ENCODE results near the gene CRYBG1. TPM values are rescaled to one million over a fixed set of nuclear protein-coding genes. Genes with fewer than 3 reads are reported as not detected.

The CRYBG1 gene
- total and polyA plus RNA-seq, 2 of the 4 experiments (the other 2 are of a cell fraction) = 0.38 to 1.1 TPM

DNA sequence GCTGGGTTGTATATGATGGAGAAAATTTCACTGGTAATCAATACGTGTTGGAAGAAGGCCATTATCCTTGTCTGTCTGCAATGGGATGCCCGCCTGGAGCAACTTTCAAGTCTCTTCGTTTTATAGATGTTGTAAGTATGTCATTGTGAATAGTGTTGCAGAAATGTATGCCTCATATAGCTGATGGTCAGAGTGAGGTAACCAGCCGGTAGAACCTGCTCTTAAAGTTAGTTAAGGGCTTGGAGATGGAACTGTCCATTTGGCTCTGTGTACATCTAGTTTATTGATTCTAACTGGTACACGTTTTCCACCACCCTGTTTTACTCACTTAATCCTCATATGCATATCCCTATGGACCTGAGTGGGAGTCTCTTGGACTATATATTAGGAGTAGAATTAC lies 195.2 kb downstream of the CRYBG1 start:
- H3K23ac ChIP-seq (ENCODE audit: low read depth, low read length) = no peak overlapping the region
- intact Hi-C loops (cut with micrococcal nuclease) (loop anchor here (2.0 kb wide), 2 partner anchors 45 to 109 kb away; no protein-coding TSS in a partner anchor), dilution Hi-C loops (cut with HindIII; ENCODE audit: low sequenced_read_pairs, unreplicated experiment) (loop anchor here (25.0 kb wide), 1 partner anchor 118 kb away; no protein-coding TSS in a partner anchor), in situ Hi-C loops (cut with MboI; ENCODE audit: low sequenced_read_pairs) (no loop called here)
- CTCF ChIA-PET = no interaction called here
- no peak overlapping the region for H4K8ac ChIP-seq (ENCODE audit: low read depth in 2 of 2, low read length in 2 of 2)
- no peak overlapping the region for H2BK120ac ChIP-seq (ENCODE audit: low read depth, low read length)
- H4K20me1 ChIP-seq (ENCODE audit: insufficient read depth, low read length) = no peaks in the 10 kb centered on the region
- H2BK15ac ChIP-seq (ENCODE audit: low read depth, low read length) = no peak overlapping the region
- no peaks in the 10 kb centered on the region; the same call in 1 of the 2 replicates for H3K4me1 ChIP-seq (ENCODE audit: control insufficient read depth, insufficient read depth, low read length)
- DNase-seq (no peak), ATAC-seq (ENCODE audit: low read depth) (no peak)
- no peak overlapping the region for H3K56ac ChIP-seq (ENCODE audit: extremely low read depth, insufficient read depth, low read length)
- no peak overlapping the region for H2AK9ac ChIP-seq (replicated peaks; ENCODE audit: low read depth, low read length, poor library complexity)
- TF ChIP-seq MAZ (IDR thresholded peaks at IDR 0.05; ENCODE audit: borderline replicate concordance, low read depth, low read length) = no peak
- no peak for TF ChIP-seq RAD21 (IDR thresholded peaks at IDR 0.05; ENCODE audit: low read length)
- no peak for TF ChIP-seq RCOR1 (IDR thresholded peaks at IDR 0.05; ENCODE audit: insufficient replicate concordance, low read length)
- TF ChIP-seq FOS (IDR thresholded peaks at IDR 0.05; ENCODE audit: low read depth, low read length) = no peak
- TF ChIP-seq BHLHE40 (IDR thresholded peaks at IDR 0.05; ENCODE audit: low read depth, low read length) = no peak
- no peak for TF ChIP-seq RFX5 (IDR thresholded peaks at IDR 0.05; ENCODE audit: low read depth, low read length)
- no peak for TF ChIP-seq CHD1 (IDR thresholded peaks at IDR 0.05; ENCODE audit: low read depth, low read length)
- no peak overlapping the region for H3K4me2 ChIP-seq (ENCODE audit: low read depth, low read length)
- H3K79me1 ChIP-seq (ENCODE audit: low read depth in 1 of 2, low read length in 2 of 2) = no peaks in the 10 kb centered on the region
- BruUV-seq (replicated peaks) = no TSS peak
- WGBS, 2 experiments (ENCODE audit: extremely low coverage in 2 of 2, insufficient read length in 1 of 2) = 100% methylated on average over 2 of the region's 5 CpGs; no CpG with 5 or more reads in 1 of the 2 experiments
- no peak overlapping the region for H2BK20ac ChIP-seq (ENCODE audit: low read depth, low read length)
- no peak overlapping the region for H4K91ac ChIP-seq (ENCODE audit: insufficient read depth, low read depth, low read length)
- H3K27me3 ChIP-seq (ENCODE audit: control insufficient read depth, insufficient read depth, low read length) = no peaks in the 10 kb centered on the region
- no peak overlapping the region for H3K4ac ChIP-seq (ENCODE audit: low read depth, low read length)
- H4K5ac ChIP-seq (ENCODE audit: low read depth, low read length) = no peak overlapping the region
- H2BK5ac ChIP-seq (ENCODE audit: low read depth, low read length, poor library complexity, severe bottlenecking) = no peak overlapping the region
- H3K18ac ChIP-seq (ENCODE audit: low read depth, low read length) = no peak overlapping the region
- no peaks in the 10 kb centered on the region for H3K9me3 ChIP-seq (ENCODE audit: control insufficient read depth, insufficient read depth, low read length)
- H3K4me3 ChIP-seq (ENCODE audit: insufficient read depth, low read depth, low read length) = no peak overlapping the region
- no peak overlapping the region for H3K14ac ChIP-seq (replicated peaks; ENCODE audit: low read depth, low read length)
- H3K36me3 ChIP-seq (ENCODE audit: control insufficient read depth, insufficient read depth, low read length) = no peaks in the 10 kb centered on the region
- no peak overlapping the region for H3K27ac ChIP-seq (ENCODE audit: insufficient read depth, low read length)
- POLR2A ChIA-PET (ENCODE audit: unreplicated experiment) = no interaction called here
- 0 out of 2 replicates have a peak, but pooled peaks cover 5% of the 10 kb centered on the region for H3K9me1 ChIP-seq (ENCODE audit: insufficient read depth, low read length)
- no peak overlapping the region for H2AK5ac ChIP-seq (ENCODE audit: low read depth, low read length)
- no peak overlapping the region for H2AFZ ChIP-seq (replicated peaks; ENCODE audit: low read length, poor library complexity)
- H3K9ac ChIP-seq (ENCODE audit: low read depth, low read length) = no peak overlapping the region

Data from IMR-90 (cell line).